NCI-H2107 treated with DMSO at 0.1 percent for 48 hours (cell line): Measurements from ENCODE around the gene CSNK1G1.
"Not testable (repeated sequence)": the region's sequence is repeated elsewhere in the genome, so short reads cannot be mapped to it uniquely, and the experiment has no call there.

Experiments used
- DNase-seq: peaks from one replicate; lab custom pipeline; 2025; ENCODE audit not compliant: unreplicated experiment; lab: John Stamatoyannopoulos, UW

The CSNK1G1 gene

DNA sequence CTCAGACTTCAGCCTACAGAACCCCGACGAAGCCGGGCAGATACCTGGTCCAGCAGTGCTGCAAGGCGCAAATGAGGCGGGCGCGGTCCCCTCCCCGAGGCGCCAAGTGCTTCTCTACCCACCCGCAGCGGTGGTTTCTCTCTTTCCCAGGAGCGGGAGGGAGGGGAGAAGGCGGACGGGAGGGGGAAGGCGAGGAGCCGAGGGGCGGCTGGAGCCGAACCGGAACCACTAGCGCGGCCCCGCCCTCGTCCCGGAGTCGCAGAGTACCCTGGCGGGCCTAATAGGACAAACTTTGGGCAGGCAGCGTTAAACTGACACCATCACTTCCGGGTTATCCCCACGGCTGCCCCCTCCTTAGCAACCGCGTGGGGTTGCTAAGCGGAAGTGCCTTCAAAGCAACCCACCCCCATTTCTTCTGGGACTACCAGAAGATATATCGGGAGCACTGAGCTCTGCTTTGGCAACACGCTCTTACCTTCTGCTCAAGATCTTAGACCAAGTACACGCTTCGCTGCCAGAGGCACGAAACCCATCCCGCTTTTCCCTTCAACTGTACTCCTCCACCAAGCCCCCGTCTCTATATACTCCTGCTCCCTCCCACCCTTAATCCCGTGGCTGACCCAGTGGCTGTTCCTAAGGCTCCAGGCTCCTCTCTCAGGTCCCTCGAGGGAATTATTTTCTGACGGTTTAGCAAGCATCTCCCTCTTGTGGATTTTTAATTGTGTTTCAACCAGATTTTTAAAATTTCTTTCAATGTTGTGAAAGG lies at the start of gene CSNK1G1:
CSNK1G1 (minus strand) TSS at position 230 of the 766 bp plus-strand sequence. CDS start 55,674 bp downstream, outside the sequence.
- DNase-seq = peak; percentile 88

DNA sequence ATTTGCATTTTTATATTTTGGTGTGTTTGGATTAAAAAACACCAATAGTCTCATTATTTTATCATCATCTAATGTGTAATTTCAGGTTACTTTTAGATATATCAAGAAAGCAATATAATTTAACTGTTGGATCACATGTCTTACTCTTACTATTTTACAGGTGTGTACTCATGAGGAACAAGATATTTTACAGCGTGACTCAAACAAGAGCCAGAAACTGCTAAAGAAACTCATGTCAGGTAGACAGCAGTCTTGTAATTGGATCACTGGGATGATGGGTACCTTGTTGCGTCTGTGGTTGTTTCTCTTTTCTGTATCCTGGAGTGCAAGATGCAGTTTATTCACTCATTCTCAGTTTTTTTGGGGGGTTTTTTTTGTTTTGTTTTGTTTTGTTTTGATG lies 44.6 kb upstream of the CSNK1G1 start:
- no peak for DNase-seq

DNA sequence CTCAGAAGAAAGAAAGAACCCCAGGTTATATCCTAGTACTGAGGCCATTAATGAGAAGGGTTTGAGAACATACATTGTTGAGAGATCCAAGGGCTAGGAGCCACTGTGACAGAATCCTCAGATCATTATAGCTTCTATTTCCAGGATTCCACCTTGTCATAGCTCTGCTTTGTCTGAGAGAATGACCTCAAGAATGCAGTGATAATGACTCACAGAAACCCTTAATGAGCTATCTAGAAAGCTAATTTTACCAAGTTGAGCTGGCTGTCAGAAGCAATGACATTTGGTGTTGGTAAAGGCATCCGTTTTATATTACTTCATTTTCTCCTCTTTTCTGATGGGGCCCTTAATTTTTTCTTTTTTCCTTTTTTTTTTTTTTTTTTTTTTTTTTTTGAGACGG lies 42.6 kb upstream of the CSNK1G1 start:
- DNase-seq = no peak

DNA sequence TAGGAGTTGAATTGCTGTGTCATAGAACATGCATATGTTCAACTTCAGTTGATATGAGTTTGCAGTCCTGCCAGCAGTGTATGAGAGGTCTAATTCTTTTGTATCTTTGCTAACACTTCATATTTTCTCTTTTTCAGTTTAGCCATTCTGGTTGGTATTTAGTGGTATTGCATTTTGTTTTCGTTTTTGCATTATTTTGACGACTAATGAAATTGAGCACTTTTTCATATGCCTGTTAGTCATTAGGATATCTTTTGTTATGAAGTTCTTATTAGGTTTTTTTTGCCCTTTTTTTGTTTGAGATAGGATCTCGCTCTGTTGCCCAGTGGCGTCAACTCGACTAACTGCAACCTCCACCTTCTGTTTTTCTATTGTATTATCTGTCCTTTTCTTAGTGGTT lies 40.8 kb upstream of the CSNK1G1 start:
- no peak for DNase-seq

DNA sequence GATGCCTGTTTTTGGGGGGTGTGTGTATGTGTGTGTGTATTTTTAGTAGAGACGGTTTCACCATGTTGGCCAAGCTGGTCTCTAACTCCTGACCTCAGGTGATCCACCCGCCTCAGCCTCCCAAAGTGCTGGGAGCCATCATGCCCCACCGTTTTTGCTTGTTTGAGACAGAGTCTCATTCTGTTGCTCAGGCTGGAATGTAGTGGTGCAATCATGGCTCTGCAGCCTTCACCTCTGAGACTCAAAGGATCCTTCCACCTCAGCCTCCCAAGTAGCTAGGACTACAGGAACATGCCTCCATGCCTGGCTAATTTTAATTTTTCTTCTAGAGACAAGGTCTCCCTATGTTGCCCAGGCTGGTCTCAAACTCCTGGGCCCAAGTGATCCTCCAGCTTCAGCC lies 36.5 kb upstream of the CSNK1G1 start:
- not testable (repeated sequence) for DNase-seq

DNA sequence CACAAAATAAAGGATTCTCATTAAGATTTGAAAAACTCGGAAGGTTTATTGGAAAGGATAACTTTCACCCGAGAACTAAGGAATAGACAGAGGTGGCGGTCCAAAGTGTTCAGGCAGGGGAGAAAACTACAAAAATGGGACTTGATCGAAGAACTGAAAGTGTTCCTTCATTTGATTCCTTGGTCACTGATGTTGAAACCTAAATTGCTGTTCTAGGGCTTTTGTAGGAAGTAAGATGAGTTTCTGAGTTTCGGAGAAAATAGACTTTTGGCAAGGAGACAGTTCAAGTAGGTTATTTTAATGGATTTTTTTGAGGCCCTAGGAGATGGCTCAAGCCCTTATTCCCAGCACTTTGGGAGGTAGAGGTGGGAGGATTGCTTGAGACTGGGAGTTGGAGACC lies 33.1 kb upstream of the CSNK1G1 start:
- DNase-seq = no peak

DNA sequence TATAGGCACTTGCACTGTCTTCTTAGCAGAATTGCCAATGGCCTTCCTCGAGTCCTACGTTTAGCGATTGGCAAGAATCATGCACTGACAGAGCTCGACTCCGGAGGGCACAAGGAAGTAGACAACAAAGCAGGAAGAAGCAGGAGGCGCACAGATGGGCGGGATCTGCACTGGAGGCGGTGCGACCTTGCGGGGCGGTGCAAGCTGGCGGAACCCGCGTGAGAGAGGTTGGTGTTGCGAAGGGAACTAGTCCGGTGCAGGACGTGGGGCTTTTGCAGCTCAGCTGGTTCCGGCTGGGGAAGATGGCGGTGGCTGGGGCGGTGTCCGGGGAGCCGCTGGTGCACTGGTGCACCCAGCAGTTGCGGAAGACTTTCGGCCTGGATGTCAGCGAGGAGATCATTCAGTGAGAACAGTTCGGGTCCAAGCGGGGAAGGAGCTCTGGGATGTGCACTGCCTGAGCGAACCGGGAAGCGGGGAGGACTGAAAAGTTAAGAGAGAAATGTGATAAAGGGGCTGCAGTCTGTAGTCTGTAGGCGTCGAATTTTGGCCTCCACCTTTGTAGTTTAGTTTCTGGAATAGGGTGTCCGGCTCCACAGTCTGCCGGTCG lies 31.7 kb upstream of the CSNK1G1 start, which contains the start of gene TRIP4:
TRIP4 (plus strand) TSS at position 275 of the 607 bp plus-strand sequence; CDS start at position 303, 28 bp downstream.
- DNase-seq = peak; percentile 86

DNA sequence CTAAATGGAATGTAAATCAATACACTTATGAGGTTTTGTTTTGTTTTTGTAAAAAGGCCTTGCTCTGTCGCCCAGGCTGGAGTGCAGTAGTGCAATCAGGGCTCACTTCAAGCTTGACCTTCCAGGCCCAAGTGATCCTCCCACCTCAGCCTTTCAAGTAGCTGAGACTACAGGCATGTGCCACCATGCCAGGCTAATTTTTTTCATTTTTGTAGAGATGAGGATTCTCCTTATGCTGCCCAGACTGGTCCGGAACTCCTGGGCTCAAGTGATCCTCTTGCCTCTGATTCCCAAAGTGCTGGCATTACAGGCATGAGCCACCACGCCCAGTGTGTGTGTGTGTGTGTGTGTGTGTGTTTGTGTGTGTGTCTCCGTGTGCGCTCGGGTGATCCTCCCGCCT lies 30.3 kb upstream of the CSNK1G1 start:
- DNase-seq = no peak

DNA sequence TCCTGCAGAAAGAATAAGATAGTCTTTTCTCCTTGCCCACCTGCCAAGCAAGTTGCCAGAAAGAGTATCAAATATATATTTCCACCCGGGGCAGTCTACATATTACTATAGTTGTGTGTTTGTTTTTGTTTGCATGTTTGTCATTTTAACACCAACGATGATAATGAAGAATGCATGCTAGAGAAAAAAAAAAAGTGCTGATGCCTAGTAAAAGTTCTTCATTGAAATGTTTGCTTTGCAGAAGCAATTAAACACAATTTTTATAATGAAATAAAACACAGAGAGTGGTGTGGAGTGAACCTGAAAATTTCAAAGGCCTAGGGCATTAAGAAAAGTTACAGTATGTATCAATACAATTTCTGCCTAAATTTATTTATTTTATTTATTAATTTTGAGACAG lies 27.8 kb upstream of the CSNK1G1 start:
- no peak for DNase-seq

DNA sequence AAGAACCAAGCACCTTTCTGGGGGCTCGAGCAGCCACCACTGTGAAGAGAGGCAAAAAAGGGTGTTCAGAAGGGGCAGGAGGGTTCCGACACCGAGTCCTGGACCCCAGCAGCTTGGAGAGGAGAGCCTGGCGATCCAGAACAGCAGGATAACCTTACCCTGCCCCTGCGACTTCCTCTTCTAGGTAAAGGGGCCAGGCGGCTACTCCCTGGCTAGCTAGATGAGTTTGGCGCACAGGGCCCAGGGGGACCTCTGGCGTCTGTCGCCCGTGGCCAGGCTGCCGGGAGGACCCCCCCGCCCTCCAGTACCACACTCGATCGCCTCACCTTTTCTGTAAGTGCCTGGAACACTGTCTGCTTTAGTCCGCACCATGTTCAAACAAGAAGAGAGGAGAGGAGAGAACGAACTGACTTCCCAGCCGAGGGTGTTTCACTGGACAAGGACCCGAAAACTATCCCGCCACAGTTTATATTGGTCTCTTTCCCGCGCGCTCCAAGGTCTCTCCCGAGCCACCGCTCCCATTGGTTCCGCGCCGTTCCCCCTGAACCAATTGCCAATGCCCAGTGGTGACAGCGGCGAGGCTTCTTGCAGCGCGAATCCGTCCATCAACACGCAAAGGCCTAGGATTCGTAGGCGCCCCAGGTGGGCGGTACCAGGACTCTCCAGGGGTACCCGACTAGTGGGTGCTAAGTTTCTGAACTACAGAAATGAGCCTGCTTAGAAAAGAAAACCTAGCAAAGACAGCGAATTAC lies 25.2 kb upstream of the CSNK1G1 start, which contains the start of gene PCLAF:
PCLAF (minus strand) TSS at position 442 of the 752 bp plus-strand sequence; CDS start at position 372, 70 bp downstream.
- peak; percentile 84 for DNase-seq

DNA sequence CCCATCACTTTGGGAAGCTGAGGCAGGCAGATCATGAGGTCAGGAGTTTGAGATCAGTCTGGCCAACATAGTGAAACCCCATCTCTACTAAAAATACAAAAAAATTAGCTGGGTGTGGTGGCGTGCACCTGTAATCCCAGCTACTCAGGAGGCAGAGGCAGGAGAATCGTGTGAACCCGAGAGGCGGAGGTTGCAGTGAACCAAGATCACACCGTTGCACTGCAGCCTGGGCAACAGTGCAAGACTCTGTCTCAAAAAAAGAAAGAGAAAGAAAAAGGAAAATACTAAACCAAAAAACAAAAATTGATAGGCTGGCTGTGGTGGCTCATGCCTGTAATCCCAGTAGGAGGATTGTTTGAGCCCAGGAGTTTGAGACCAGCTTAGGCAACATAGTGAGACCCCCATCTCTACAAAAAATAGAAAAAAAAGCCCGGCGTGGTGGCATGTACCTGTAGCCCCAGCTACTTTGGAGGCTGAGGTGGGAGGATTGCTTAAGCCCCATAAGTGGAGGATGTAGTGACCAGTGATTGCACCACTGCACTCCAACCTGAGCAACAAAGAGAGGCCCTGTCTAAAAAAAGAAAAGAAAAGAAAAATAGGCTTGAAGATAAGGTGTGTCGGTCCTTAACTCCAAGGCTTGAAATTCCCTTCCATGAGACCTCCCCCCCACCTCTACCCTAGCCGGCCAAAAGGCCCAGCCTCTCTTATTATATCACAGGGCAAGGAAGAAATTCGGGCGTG lies 24.3 kb upstream of the CSNK1G1 start:
- DNase-seq = not testable (repeated sequence)

DNA sequence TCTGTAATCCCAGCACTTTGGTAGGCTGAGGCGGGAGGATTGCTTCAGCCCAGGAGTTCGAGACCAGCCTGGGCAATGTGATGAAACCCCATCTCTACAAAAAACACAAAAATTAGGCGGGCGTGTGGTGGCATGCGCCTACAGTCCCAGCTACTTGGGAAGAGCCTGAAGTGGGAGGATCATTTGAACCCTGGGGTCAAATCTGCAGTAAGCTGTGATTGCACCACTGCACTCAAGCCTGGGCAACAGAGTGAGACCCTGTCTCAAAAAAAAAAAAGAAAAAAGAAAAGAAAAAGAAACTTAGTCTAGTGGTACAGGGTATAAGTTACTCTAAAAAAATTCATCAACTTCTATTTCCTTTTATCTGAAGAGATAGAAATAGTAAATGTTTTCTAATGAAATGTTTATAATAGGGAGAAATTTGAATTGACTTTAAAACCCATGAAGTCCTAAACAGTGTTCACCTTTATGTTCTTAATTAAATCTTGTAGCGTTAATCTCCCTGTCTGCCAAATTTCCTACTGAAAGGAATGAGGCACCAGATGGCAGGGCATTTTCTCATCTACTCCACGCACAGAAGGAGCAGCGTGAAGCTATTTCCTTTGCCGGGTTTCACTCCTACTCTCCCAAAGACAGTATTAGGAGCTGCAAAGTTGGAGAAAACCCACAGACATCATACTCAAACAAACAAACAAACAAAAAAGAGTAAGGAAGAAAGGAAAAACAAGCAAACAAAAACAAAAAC lies 23.4 kb upstream of the CSNK1G1 start:
- no peak for DNase-seq

DNA sequence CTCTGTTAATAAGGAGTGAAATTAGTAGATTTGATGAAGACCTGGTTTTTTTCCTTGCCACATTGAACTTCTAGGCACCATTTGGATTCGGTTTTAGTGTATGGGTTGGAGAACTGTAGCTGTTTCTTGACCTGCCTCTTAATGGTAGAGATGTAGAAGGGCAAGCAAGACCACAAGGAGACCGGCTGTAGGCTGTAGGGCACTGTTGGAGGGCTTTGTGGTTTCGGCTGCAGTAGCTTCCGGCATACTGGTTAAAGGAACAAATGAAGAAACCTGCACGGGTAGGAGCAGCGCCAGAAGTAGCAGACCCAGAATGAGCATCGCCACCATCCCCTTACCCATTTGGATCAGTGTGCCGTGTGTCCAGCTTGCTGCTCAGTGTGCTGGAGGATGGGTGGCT lies 17.4 kb upstream of the CSNK1G1 start:
- DNase-seq = no peak

DNA sequence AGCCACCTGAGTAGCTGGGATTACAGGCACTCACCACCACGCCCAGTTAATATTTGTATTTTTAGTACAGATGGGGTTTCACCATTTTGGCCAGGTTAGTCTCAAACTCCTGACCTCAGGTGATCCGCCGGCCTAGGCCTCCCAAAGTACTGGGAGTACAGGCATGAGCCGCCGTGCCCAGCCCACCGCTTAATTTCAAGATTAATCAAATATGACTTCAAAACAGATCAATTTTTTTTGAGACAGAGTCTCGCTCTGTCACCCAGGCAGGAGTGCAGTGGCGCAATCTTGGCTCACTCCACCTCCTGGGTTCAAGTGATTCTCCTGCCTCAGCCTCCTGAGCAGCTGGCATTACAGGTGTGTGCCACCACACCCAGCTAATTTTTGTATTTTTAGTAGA lies 15.4 kb upstream of the CSNK1G1 start:
- DNase-seq = not testable (repeated sequence)

DNA sequence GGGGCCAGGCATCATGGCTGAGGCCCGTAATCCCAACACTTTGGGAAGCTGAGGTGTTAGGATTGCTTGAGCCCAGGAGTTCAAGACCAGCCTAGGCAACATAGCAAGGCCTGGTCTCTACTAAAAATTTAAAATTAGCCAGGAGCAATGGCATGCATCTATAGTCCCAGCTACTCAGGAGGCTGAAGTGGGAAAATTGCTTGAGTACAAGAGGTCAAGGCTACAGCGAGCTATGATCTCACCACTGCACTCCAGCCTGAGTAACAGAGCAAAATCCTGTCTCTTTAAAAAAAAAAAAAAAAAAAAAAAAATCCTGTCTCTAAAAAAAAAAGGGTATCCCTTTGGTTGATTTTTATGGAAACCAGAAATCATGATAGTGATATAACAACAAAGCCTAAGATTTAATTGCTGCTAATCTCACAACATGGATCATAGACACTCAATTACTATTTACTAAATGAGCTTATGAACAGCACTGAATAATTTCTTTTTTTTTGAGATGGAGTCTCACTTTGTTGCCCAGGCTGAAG lies 13.2 kb upstream of the CSNK1G1 start:
- no peak for DNase-seq

DNA sequence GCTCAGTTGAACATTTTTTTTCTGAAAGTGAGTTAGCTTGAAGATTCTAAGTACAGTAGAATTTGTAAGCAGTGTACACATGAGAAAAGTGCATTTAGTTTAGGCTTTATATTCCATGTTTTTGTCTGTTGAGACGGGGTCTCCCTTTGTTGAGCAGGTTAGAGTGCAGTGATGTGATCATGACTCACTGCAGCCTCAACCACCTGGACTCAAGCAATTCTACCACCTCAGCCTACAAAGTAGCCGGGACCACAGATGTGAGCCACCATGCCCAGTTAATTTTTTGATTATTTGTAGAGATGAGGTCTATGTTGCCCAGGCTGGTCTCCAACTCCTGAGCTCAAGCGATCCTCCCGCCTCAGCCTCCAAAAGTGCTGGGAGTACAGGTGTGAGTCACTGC lies 5.3 kb upstream of the CSNK1G1 start:
- DNase-seq = no peak

DNA sequence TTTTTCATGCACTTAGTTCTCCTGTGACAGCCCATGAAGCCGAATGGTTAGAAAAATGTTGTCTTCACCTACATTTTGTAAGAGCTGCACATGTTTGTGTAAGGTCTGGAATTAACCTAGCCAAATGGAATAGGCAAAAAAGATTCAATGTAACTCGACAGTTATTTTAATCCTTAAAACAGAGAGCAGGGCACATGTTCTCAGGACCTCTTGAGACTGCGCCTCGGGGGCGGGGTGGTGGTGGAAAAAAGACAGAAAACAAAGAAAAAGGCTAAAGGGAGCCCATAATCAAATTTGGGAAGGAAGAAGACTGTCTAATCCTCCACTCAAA lies 702 bp upstream of the CSNK1G1 start:
- no peak for DNase-seq

DNA sequence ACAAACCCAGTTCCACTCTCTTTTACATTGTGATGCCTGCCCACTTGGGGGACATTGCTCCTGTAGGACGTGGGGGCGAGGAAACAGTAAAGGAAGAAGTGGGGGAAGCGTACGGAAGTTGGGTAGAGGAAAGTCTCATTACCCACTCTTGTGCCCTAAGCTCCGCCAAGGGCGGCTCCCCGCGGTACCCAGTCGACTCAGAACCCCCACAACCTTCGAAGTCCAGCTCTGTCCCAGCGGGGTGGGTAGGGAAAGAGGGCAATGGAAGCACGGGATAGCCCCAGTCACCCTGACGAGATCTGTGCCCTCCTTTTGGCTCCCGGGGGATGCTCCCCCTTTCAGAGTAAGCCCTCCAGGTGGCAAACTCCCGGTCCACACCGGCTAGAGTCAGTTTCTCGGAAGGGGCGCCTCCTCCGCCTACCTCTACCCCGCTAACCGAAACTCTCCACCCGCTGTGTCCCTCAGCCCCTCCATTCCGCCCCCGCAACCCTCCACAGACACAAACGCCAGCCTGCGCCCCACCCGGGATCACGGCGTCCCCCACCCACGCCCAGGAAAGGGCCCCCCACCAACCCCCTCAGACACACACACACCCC lies 527 bp downstream of the CSNK1G1 start:
- DNase-seq = no peak

DNA sequence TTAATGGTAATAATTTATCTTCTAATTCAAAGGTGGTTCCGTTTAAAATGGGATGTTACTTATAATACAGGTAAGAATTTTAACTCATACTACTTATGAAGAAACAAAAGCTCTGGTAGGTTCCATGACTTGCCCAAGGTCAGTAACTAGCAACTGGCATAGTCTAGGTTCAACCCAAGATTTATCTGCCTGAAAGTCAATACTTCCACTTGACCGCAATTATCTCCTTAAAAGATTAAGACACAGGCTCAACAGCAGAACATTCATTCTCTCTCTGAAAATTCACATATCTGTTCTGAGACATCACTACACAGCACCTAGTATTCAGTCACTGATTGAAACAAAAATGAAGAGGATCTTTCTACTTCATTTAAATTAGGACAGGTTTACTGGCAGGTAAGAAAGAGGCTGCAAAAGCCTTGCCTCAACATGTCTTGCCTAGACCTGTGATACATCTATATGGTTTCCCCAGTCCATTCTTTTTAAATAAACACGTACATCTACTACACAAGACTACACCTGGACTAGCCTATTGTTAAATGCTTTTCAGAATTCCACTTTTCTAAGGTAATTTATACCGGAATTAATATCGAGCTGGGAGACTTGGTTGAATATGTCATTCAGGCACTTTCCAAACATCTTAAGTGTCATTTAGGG lies 1.2 kb downstream of the CSNK1G1 start:
- DNase-seq = no peak
